ENCODE results near the gene ZFAND2B.
"Not testable (repeated sequence)": the region's sequence is repeated elsewhere in the genome, so short reads cannot be mapped to it uniquely, and the experiment has no call there.

ZFAND2B gene

GRCh38 chr2:219252084-219252483 is 45.5 kb downstream of the ZFAND2B start:
- peak overlapping the region in 1 of 3 experiments; percentile 68 for H3K27ac Mint-ChIP-seq
- H3K27me3 Mint-ChIP-seq (ENCODE audit: low read depth) = peaks cover 62% of the 10 kb centered on the region
- no peak for TF ChIP-seq CTCF (IDR thresholded peaks at IDR 0.05; ENCODE audit: unreplicated experiment in 3 of 3)
- peaks cover 49% of the 10 kb centered on the region for H3K4me1 Mint-ChIP-seq
- no peaks in the 10 kb centered on the region for H3K36me3 Mint-ChIP-seq (ENCODE audit: low read depth)
- H3K9me3 Mint-ChIP-seq = no peaks in the 10 kb centered on the region
- H3K4me3 Mint-ChIP-seq = peak overlapping the region; percentile 15 to 83 (median 77)

- no peak for TF ChIP-seq CTCF (IDR thresholded peaks at IDR 0.05; ENCODE audit: unreplicated experiment in 3 of 3)
- Mint-ChIP-seq H3K9me3 (no peaks in the 10 kb centered on the region), H3K4me3 (peak overlapping the region; percentile 77 to 83 (median 77)), H3K27ac (peak overlapping the region; percentile 15 to 75 (median 45)), H3K4me1 (peaks cover 49% of the 10 kb centered on the region), H3K36me3 (ENCODE audit: low read depth) (no peaks in the 10 kb centered on the region), H3K27me3 (ENCODE audit: low read depth) (peaks cover 62% of the 10 kb centered on the region)
These were observed 46.0 kb downstream of the ZFAND2B start for GRCh38 chr2:219252570-219252899.

GRCh38 chr2:219252900-219253752 is 46.5 kb downstream of the ZFAND2B start, which contains the start of gene TUBA4B:
TUBA4B (plus strand) TSS chr2:219253243; CDS start chr2:219253408, 165 bp downstream.
- peaks cover 49% of the 10 kb centered on the region for H3K4me1 Mint-ChIP-seq
- H3K27ac Mint-ChIP-seq = peak within 1 kb of the TSS; percentile 15 to 75 (median 45)
- peak within 1 kb of the TSS; percentile 77 to 83 (median 77) for H3K4me3 Mint-ChIP-seq
- no peaks in the 10 kb centered on the region for H3K9me3 Mint-ChIP-seq
- TF ChIP-seq CTCF (IDR thresholded peaks at IDR 0.05; ENCODE audit: unreplicated experiment in 3 of 3) = no peak
- H3K27me3 Mint-ChIP-seq (ENCODE audit: low read depth) = peaks cover 63% of the 10 kb centered on the region
- no peaks in the 10 kb centered on the region for H3K36me3 Mint-ChIP-seq (ENCODE audit: low read depth)

- TF ChIP-seq CTCF (IDR thresholded peaks at IDR 0.05; ENCODE audit: unreplicated experiment in 3 of 3) = no peak
- H3K27me3 Mint-ChIP-seq (ENCODE audit: low read depth) = peaks cover 71% of the 10 kb centered on the region
- peak within 1 kb of the TSS; percentile 15 to 75 (median 45) for H3K27ac Mint-ChIP-seq
- no peaks in the 10 kb centered on the region for H3K9me3 Mint-ChIP-seq
- no peaks in the 10 kb centered on the region for H3K36me3 Mint-ChIP-seq (ENCODE audit: low read depth)
- H3K4me3 Mint-ChIP-seq = peak within 1 kb of the TSS; percentile 77 to 83 (median 81)
- H3K4me1 Mint-ChIP-seq = peaks cover 43% of the 10 kb centered on the region
These were observed 47.4 kb downstream of the ZFAND2B start, which contains the start of gene TUBA4A for GRCh38 chr2:219253753-219254589. TUBA4A (minus strand) TSS chr2:219253918; CDS start chr2:219253858, 60 bp downstream.

- H3K27ac Mint-ChIP-seq = no peak overlapping the region
- H3K27me3 Mint-ChIP-seq (ENCODE audit: low read depth) = peaks cover 76% of the 10 kb centered on the region
- no peaks in the 10 kb centered on the region for H3K9me3 Mint-ChIP-seq
- TF ChIP-seq CTCF (IDR thresholded peaks at IDR 0.05; ENCODE audit: unreplicated experiment in 3 of 3) = no peak
- H3K36me3 Mint-ChIP-seq (ENCODE audit: low read depth) = no peaks in the 10 kb centered on the region
- peak overlapping the region; percentile 56 to 81 (median 64) for H3K4me3 Mint-ChIP-seq
- peaks cover 36% of the 10 kb centered on the region for H3K4me1 Mint-ChIP-seq
These were observed 48.1 kb downstream of the ZFAND2B start for GRCh38 chr2:219254590-219255201.

GRCh38 chr2:219258942-219259341 is 52.4 kb downstream of the ZFAND2B start:
- H3K4me3 Mint-ChIP-seq; H3K4me1 Mint-ChIP-seq; H3K27ac Mint-ChIP-seq; H3K9me3 Mint-ChIP-seq; H3K36me3 Mint-ChIP-seq (ENCODE audit: low read depth): not testable (repeated sequence)
- H3K27me3 Mint-ChIP-seq (ENCODE audit: low read depth) = peaks cover 57% of the 10 kb centered on the region
